Suprapubic skin (tissue), 4 donors: ENCODE measurements around the gene TNFAIP8L3.

Experiments used
- EP300 ChIP-seq: sonication (generic); formaldehyde crosslinking; IDR thresholded peaks from one replicate; pipeline ENCODE4 v1.6.1; 2017; ENCODE audit warnings: antibody characterized with exemption
- POLR2AphosphoS5 ChIP-seq, 3 donors: sonication (generic); formaldehyde crosslinking; IDR thresholded peaks; one replicate each; pipeline ENCODE4 v1.6.1; 2017; ENCODE audit warnings: antibody characterized with exemption in 3 of 3
- TF ChIP-seq, protein P1 (sequence below), 2 donors: fragments of 200-600 bp in 1 of 2; fragments of 450-650 bp in 1 of 2; sonication (generic) in 1 of 2; IDR thresholded peaks; one replicate each; pipeline ENCODE4 v1.5.1; 2016 to 2019; ENCODE audit warnings: antibody characterized with exemption in 2 of 2, mild to moderate bottlenecking in 1 of 2, moderate library complexity in 1 of 2

DNA sequence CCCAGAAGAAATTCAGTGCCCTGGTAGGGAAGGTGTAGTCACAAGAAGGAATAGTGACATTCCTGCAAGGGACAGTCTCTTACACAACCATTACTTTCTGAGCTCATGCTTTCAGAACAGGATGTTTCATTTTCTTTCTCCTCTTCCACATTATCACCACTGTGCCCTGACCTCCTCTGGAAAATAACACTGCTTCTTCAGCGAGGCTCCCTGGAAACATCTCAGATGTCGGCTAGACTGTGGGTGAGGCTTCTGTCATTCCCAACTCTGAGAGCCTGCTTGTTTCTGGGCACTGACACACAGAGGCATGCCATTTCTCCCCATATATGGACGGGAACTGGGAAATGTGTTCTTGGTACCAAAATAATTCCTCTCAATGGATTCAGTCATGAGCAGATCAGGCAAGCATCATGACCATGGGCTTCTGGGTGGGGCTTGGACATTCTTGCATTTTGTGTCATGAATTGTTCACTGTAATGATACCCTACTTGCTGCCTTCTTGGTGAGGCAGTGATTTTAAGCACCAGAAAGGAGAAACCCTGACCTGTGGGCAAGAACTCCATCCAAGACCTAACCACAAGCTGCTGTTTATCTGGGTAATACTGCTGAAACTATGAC is 14.3 kb upstream of the TNFAIP8L3 start:
- TF ChIP-seq EP300: peak; percentile 20
- TF ChIP-seq, protein P1, sequence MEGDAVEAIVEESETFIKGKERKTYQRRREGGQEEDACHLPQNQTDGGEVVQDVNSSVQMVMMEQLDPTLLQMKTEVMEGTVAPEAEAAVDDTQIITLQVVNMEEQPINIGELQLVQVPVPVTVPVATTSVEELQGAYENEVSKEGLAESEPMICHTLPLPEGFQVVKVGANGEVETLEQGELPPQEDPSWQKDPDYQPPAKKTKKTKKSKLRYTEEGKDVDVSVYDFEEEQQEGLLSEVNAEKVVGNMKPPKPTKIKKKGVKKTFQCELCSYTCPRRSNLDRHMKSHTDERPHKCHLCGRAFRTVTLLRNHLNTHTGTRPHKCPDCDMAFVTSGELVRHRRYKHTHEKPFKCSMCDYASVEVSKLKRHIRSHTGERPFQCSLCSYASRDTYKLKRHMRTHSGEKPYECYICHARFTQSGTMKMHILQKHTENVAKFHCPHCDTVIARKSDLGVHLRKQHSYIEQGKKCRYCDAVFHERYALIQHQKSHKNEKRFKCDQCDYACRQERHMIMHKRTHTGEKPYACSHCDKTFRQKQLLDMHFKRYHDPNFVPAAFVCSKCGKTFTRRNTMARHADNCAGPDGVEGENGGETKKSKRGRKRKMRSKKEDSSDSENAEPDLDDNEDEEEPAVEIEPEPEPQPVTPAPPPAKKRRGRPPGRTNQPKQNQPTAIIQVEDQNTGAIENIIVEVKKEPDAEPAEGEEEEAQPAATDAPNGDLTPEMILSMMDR (IDR thresholded peaks at IDR 0.05): no peak
- TF ChIP-seq POLR2AphosphoS5 (IDR thresholded peaks at IDR 0.05): no peak
